ENCODE data around the gene COL9A2.
"Not testable (repeated sequence)": the region's sequence is repeated elsewhere in the genome, so short reads cannot be mapped to it uniquely, and the experiment has no call there.

The COL9A2 gene

GRCh38 chr1:40341491-40342380 is 24.6 kb upstream of the COL9A2 start:
- no peak for TF ChIP-seq CTCF (IDR thresholded peaks at IDR 0.05)
- no peak overlapping the region for H3K4me3 ChIP-seq
- no peak for DNase-seq (ENCODE audit: low spot score)
- peak overlapping the region in 1 of 2 donors; percentile 21 for H3K27ac ChIP-seq

- no peak overlapping the region for H3K4me3 ChIP-seq
- no peak for DNase-seq (ENCODE audit: low spot score)
- TF ChIP-seq CTCF (IDR thresholded peaks at IDR 0.05): no peak
- H3K27ac ChIP-seq: peak overlapping the region in 1 of 2 donors; percentile 54
Measured at GRCh38 chr1:40339420-40340323, 22.6 kb upstream of the COL9A2 start.

GRCh38 chr1:40338745-40339419 is 21.8 kb upstream of the COL9A2 start:
- peak overlapping the region; percentile 38 for H3K4me3 ChIP-seq
- H3K27ac ChIP-seq: peak overlapping the region in 1 of 2 donors; percentile 54
- DNase-seq (ENCODE audit: low spot score): no peak
- peak; percentile 99 for TF ChIP-seq CTCF (IDR thresholded peaks at IDR 0.05)

- no peak overlapping the region for H3K27ac ChIP-seq
- no peak for DNase-seq (ENCODE audit: low spot score)
- no peak overlapping the region for H3K4me3 ChIP-seq
- TF ChIP-seq CTCF (IDR thresholded peaks at IDR 0.05): no peak
Measured at GRCh38 chr1:40337443-40337842, 20.4 kb upstream of the COL9A2 start.

GRCh38 chr1:40332695-40333094 is 15.6 kb upstream of the COL9A2 start:
- no peak for TF ChIP-seq CTCF (IDR thresholded peaks at IDR 0.05)
- no peak overlapping the region for H3K4me3 ChIP-seq
- H3K27ac ChIP-seq: no peak overlapping the region
- no peak for DNase-seq (ENCODE audit: low spot score)

- not testable (repeated sequence) for DNase-seq (ENCODE audit: low spot score)
Measured at GRCh38 chr1:40331403-40331802, 14.3 kb upstream of the COL9A2 start.

More at GRCh38 chr1:40331403-40331802, 14.3 kb upstream of the COL9A2 start:
- not testable (repeated sequence) for H3K4me3 ChIP-seq, H3K27ac ChIP-seq
